Activated CD4-positive, alpha-beta T cell treated with anti-CD3 and anti-CD28 coated beads, Interleukin-2, amount 10 ng/mL, durations not matched to agents 7 days and 5 days (primary cell): ENCODE results near the gene MYO5C. TPM values are rescaled to one million over a fixed set of nuclear protein-coding genes. Genes with fewer than 3 reads are reported as not detected.
A peak's percentile ranks its signal among the peaks of the same experiment; 100 is the strongest.
"Not testable (repeated sequence)": the region's sequence is repeated elsewhere in the genome, so short reads cannot be mapped to it uniquely, and the experiment has no call there.

Experiments used
- CTCF ChIA-PET: fragments of 350-600 bp; sonication (Branson Sonifier 250); formaldehyde crosslinking; loops from one replicate; lab custom pipeline; 2021; ENCODE audit warnings: antibody characterized with exemption; lab: Charles Lee
- POLR2A ChIA-PET: fragments of 350-600 bp; sonication (Branson Sonifier 250); formaldehyde crosslinking; loops from one replicate; lab custom pipeline; 2021; ENCODE audit warnings: antibody characterized with exemption; lab: Charles Lee
- DNase-seq: peaks from one replicate; pipeline ENCODE4 v3.0.0-alpha.2; 2020
- H3K27ac Mint-ChIP-seq: one replicate; pipeline ENCODE4 v1.8.0; 2021; ENCODE audit warnings: mild to moderate bottlenecking, moderate library complexity, mixed read lengths
- H3K27me3 Mint-ChIP-seq: one replicate; pipeline ENCODE4 v1.8.0; 2021; ENCODE audit warnings: mixed read lengths
- H3K36me3 Mint-ChIP-seq: one replicate; pipeline ENCODE4 v1.8.0; 2021; ENCODE audit warnings: low read depth, mixed read lengths
- H3K4me1 Mint-ChIP-seq: one replicate; pipeline ENCODE4 v1.8.0; 2021; ENCODE audit warnings: mixed read lengths
- H3K4me3 Mint-ChIP-seq: one replicate; pipeline ENCODE4 v1.8.0; 2021; ENCODE audit warnings: mild to moderate bottlenecking, moderate library complexity, mixed read lengths
- H3K9me3 Mint-ChIP-seq: one replicate; pipeline ENCODE4 v1.8.0; 2021; ENCODE audit warnings: mixed read lengths
- total RNA-seq, 2 experiments: library from RNA; stranded (reverse); gene quantifications; one replicate each; pipeline ENCODE4 v1.2.3, GENCODE V29; 2021

Gene MYO5C
- total RNA-seq, 2 experiments from 2014 or later: 2.4 to 2.8 TPM

DNA sequence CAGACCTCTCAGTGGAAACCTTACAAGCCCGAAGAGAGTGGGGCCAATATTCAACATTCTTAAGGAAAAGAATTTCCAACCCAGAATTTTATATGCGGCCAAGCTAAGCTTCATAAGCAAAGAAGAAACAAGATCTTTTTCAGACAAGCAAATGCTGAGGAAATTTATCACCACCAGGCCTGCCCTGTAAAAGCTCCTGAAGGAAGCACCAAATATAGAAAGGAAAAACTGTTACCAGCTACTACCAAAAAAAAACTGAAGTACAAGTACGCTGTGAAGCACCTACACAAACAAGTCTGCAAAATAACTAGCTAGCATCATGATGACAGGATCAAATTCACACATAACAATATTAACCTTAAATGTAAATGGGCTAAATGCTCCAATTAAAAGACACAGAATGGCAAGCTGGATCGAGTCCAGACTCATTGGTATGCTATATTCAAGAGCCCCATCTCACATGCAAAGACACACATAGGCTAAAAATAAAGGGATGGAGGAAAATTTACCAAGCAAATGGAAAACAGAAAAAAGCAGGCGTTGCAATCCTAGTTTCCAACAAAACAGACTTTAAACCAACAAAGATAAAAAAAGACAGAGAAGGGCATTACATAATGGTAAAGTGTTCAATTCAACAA, 130.0 kb downstream of the MYO5C start:
- Mint-ChIP-seq H3K36me3 (peaks cover 14% of the 10 kb centered on the region), H3K4me1 (peaks cover 19% of the 10 kb centered on the region)
- H3K27me3 Mint-ChIP-seq, H3K27ac Mint-ChIP-seq, DNase-seq, H3K4me3 Mint-ChIP-seq, H3K9me3 Mint-ChIP-seq, POLR2A ChIA-PET: not testable (repeated sequence)
- CTCF ChIA-PET: interaction anchor here (0.9 to 2.1 kb wide), 2 partner anchors 10 to 48 kb away, joined by 3 to 8 read pairs; no protein-coding TSS in a partner anchor

DNA sequence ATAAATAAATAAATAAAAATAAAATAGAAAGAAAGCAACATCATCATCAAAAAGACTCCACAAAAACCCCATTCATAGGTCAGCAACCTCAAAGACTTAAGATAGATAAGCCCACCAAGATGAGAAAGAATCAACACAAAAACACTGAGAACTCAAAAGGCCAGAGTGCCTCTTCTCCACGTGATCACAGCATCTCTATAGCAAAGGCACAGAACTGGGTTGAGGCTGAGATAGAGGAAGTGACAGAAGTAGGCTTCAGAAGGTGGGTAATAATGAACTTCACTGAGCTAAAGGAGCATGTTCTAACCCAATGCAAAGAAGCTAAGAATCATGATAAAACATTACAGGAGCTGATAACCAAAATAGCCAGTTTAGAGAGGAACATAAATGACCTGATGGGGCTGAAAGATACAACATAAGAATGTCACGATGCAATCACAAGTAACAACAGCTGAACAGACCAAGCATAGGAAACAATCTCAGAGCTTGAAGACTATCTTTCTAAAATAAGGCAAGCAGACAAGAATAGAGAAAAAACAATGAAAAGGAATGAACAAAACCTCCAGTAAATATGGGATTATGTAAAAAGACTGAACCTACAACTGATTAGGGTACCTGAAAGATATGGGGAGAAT, 130.9 kb downstream of the MYO5C start:
- peaks cover 14% of the 10 kb centered on the region for H3K36me3 Mint-ChIP-seq
- H3K27me3 Mint-ChIP-seq: no peaks in the 10 kb centered on the region
- ChIA-PET CTCF (interaction anchor here (1.5 to 2.1 kb wide), 2 partner anchors 12 to 49 kb away, joined by 4 to 8 read pairs; no protein-coding TSS in a partner anchor), POLR2A (no interaction called here)
- no peak overlapping the region for H3K4me3 Mint-ChIP-seq
- H3K4me1 Mint-ChIP-seq: peaks cover 13% of the 10 kb centered on the region
- no peak overlapping the region for H3K27ac Mint-ChIP-seq
- no peak for DNase-seq
- H3K9me3 Mint-ChIP-seq: no peaks in the 10 kb centered on the region

DNA sequence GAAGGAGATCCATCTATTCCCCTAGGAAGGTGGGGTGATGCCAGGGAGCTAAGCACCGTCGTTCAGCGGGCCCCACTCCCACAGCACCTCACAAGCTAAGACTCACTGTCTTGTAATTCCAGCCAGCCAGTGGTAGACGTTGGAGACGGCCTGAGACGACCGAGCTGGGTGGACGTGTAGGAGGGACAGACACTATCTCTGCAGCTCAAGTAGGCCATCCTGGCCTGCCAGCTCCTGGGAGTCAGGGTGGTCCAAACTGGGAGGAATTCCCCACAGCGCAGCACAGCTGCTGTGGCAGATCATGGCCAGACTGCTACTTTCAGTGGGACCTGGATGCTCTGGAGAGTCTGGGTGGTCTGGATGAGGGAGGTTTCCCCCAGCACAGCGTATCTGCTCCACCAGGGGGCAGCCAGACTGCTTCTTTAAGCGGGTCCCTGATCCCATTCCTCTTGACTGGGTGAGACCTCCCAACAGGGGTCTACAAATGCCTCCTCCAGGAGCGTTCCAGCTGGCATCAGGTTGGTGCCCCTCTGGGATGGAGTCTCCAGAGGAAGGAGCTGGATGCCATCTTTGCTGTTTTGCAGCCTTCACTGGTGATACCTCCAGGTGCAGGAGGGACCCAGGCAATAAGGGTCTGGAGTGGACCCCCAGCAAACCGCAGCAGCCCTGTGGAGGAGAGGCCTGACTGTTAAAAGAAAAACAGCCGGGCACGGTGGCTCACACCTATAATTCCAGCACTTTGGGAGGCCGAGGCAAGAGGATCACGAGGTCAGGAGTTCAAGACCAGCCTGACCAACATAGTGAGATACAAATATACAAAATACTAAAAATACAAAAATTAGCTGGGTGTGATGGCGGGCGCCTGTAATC, 132.0 kb downstream of the MYO5C start:
- peak; percentile 16 for DNase-seq
- H3K27ac Mint-ChIP-seq: no peak overlapping the region
- no peak overlapping the region for H3K4me3 Mint-ChIP-seq
- CTCF ChIA-PET: interaction anchor here (0.5 to 1.6 kb wide), 4 partner anchors 11 to 526 kb away, joined by 3 to 5 read pairs (median 4); no protein-coding TSS in a partner anchor
- peaks cover 12% of the 10 kb centered on the region for H3K4me1 Mint-ChIP-seq
- H3K36me3 Mint-ChIP-seq: peaks cover 11% of the 10 kb centered on the region
- no peaks in the 10 kb centered on the region for H3K27me3 Mint-ChIP-seq
- H3K9me3 Mint-ChIP-seq: no peaks in the 10 kb centered on the region
- POLR2A ChIA-PET: interaction anchor here (0.6 kb wide), 1 partner anchor 27 kb away, joined by 9 read pairs; no protein-coding TSS in a partner anchor

DNA sequence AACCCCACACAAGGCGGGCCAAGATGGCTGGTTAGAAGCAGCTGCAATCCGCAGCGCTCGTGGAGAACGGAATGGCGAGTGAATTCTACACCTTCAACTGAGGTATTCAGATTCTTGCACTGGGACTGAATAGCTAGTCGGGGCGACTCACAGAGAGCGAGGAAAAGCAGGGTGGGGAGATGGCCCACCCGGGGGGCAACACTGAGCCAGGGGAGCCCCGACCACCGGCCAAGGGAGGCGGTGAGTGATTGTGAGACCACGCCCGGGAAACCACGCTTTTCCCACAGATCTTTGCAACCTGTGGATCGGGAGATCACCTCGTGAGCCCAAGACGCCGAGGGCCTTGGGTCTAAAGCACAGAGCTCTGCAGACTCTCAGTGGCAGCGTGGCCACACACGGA, 132.7 kb downstream of the MYO5C start:
- POLR2A ChIA-PET: interaction anchor here (0.6 kb wide), 1 partner anchor 28 kb away, joined by 9 read pairs; no protein-coding TSS in a partner anchor
- Mint-ChIP-seq H3K4me1 (peaks cover 12% of the 10 kb centered on the region), H3K36me3 (peaks cover 11% of the 10 kb centered on the region), H3K27ac (no peak overlapping the region), H3K9me3 (no peaks in the 10 kb centered on the region), H3K4me3 (no peak overlapping the region), H3K27me3 (no peaks in the 10 kb centered on the region)
- CTCF ChIA-PET: interaction anchor here (0.9 to 1.6 kb wide), 2 partner anchors 46 to 85 kb away, joined by 3 to 4 read pairs; no protein-coding TSS in a partner anchor
- DNase-seq: no peak

DNA sequence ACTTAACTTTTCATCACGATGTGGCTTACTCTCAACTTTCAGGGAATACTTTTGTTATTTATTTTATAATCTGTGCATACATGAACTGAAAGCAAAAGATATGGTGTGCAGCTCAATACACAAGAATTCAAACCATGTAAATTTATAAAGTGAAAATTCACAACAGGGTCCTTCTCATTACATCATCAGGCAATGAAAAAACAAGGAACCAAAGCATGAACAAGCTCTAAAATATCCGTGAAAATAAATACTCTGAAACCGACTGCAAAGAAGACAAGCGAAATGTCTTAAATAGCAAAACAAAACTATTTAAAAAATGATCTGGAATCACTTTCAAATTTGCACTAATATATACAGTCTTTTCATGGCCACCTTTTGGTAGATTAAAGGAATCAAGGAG, 133.3 kb downstream of the MYO5C start:
- CTCF ChIA-PET: interaction anchor here (1.4 kb wide), 1 partner anchor 66 kb away, joined by 3 read pairs; no protein-coding TSS in a partner anchor
- POLR2A ChIA-PET: no interaction called here

DNA sequence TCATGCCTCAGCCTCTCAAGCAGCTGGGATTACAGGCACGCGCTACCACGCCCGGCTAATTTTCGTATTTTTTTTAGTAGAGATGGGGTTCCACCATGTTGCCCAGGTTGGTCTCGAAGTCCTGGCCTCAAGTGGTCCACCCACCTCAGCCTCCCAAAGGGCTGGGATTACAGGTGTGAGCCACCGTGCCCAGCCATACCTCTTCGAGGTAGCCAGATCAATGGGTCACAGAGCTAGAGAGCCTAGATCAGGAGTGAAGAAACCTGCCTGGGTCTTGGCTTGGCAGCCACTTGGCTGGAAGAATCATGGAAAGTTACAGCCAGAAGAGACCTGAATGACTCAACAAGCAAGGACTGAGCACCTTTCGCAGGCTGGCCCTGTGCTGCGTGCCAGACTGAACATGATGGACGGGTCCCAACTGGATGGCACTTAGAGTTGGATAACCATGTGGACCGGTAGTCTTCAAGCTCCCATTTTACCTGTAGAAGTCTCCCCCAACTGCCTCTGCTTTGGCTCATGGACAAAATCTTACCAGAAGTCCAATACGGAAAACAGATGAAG, 134.1 kb downstream of the MYO5C start:
- POLR2A ChIA-PET: no interaction called here
- Mint-ChIP-seq H3K9me3 (no peaks in the 10 kb centered on the region), H3K36me3 (peaks cover 11% of the 10 kb centered on the region), H3K27ac (no peak overlapping the region), H3K27me3 (no peaks in the 10 kb centered on the region), H3K4me1 (peaks cover 10% of the 10 kb centered on the region), H3K4me3 (no peak overlapping the region)
- CTCF ChIA-PET: interaction anchor here (1.4 to 2.1 kb wide), 3 partner anchors 12 to 66 kb away, joined by 3 to 5 read pairs (median 3); no protein-coding TSS in a partner anchor
- DNase-seq: no peak

More for the DNA sequence above, 133.3 kb downstream of the MYO5C start:
- DNase-seq: no peak
- Mint-ChIP-seq H3K4me1 (peaks cover 12% of the 10 kb centered on the region), H3K9me3 (no peaks in the 10 kb centered on the region), H3K4me3 (no peak overlapping the region), H3K27ac (no peak overlapping the region), H3K27me3 (no peaks in the 10 kb centered on the region), H3K36me3 (peaks cover 11% of the 10 kb centered on the region)

DNA sequence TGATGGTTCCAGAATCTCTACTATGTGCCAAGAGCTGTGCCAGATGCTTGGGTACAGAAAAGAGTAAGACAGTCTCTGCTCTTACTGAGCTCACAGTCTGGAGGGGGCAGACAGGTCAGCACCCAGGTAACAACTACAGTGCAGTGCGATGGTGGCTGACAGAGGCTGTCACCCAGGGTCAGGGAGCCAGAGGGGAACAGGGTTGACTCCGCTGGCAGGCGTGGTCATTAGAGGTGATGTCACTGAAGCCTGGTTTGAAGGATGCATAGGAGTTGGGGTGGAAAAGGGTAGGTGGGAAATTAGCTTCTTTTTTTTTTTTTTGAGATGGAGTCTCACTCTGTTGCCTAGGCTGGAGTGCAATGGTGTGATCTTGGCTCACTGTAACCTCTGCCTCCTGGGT, 136.0 kb downstream of the MYO5C start:
- Mint-ChIP-seq H3K4me1 (peaks cover 5% of the 10 kb centered on the region), H3K27ac (peak overlapping the region; percentile 16), H3K9me3 (no peaks in the 10 kb centered on the region), H3K36me3 (peaks cover 11% of the 10 kb centered on the region), H3K27me3 (no peaks in the 10 kb centered on the region), H3K4me3 (no peak overlapping the region)
- ChIA-PET POLR2A (no interaction called here), CTCF (interaction anchor here (1.2 to 2.1 kb wide), 3 partner anchors 10 to 68 kb away, joined by 3 to 6 read pairs (median 5); no protein-coding TSS in a partner anchor)
- DNase-seq: no peak

DNA sequence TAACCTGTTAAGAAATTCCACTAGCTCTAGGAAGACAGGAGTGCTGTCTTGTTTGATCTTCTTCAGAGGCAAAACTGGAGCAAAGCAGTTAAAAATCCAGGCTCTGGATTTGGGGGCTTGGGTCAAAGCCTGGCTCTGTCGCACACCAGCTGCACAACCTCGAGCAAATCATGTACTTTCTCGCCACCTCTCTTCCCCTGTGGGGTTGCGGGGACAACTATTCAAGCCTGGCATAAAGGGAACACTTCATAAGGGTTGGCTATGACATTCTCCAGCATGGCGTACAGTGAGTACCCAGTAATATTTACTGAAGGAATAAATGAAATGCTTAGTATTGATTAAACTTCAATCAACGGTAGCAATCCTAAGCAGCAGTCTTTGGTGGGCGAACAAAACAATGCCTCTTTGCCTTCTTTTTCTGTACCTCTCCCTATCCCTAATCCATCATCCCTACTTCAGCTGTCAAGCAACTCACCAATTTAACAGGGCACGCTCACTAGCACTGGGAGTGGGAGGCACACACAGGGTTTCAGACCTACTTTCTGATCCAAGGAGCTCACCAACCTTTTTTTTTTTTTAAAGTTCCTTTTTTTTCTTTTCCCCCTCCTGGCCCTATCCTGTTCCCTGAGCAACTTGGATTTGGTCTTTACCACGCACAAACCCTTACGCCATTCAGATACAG, 137.4 kb downstream of the MYO5C start:
- Mint-ChIP-seq H3K4me1 (peaks cover 3% of the 10 kb centered on the region), H3K36me3 (peaks cover 10% of the 10 kb centered on the region), H3K4me3 (no peak overlapping the region), H3K9me3 (no peaks in the 10 kb centered on the region), H3K27me3 (no peaks in the 10 kb centered on the region), H3K27ac (no peak overlapping the region)
- ChIA-PET POLR2A (no interaction called here), CTCF (interaction anchor here (0.9 to 1.9 kb wide), 3 partner anchors 11 to 13 kb away, joined by 3 to 6 read pairs (median 6); no protein-coding TSS in a partner anchor)
- no peak for DNase-seq

DNA sequence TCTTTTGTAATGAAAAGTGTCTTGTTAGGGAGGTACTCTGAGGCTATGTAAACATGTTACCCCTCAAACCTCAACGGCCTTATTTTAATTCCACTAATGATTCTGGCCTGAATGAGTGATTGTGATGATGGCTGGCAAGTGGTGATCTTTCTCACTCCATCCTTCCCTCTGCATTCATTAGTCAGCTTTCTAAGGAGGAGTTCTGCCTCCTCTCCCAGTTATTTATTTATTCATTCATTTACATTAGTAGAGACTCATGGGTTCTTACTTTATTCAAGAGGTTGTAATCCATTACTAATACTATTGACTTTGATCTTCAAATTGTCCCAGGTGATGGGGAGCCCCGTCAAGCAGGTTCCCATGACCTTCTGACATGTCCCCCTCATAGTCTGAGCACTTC, 139.7 kb downstream of the MYO5C start:
- Mint-ChIP-seq H3K4me3 (no peak overlapping the region), H3K27me3 (no peaks in the 10 kb centered on the region), H3K9me3 (no peaks in the 10 kb centered on the region), H3K27ac (no peak overlapping the region), H3K4me1 (peaks cover 3% of the 10 kb centered on the region), H3K36me3 (peaks cover 13% of the 10 kb centered on the region)
- no peak for DNase-seq
- ChIA-PET CTCF (interaction anchor here (1.0 kb wide), 1 partner anchor 52 kb away, joined by 5 read pairs; no protein-coding TSS in a partner anchor), POLR2A (no interaction called here)

DNA sequence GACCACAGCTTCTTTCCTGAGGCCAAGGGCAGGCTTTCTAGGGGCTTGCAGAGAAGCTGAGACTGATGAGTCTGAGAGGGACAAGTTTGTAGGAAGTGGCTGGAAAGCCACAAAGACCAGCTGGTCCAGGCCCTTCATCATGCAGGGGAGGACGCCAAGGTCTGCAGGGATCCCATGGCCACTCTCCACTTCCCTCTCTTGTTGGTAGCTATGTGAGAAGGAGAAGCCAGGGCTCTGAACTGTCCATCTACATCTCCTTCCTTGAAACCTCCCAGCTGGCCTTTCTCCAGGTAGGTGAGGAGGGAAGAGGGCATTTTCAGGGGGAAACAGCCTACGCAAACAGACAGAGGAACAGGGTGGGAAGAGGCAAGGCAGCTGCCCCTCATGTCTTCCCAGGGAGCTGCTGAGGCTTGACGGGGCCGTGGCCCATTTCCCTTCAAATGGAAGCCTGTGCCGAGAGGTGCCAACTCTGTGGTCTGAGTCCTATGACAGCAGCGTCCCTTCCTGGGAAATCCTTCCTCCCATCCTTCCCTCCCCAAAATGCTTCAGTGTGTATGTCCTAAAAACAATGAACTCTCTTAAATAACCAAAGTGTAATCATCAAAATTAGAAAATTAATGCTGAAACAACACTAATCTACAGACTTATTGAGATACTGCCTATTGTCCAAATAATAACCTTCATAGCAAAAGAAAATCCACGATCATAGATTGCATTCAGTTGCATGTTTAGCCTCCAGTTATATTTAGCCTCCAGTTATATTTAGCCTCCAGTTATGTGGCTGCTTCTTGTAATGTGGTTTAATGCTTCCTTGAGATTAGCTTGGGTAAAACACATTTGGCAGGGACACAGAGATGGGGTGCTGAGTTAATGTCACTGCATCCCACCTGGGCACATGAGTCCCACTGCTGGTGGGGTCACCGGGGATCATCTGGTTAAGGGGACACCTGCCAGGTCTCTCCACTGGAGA, 140.4 kb downstream of the MYO5C start:
- H3K9me3 Mint-ChIP-seq: no peaks in the 10 kb centered on the region
- peaks cover 13% of the 10 kb centered on the region for H3K36me3 Mint-ChIP-seq
- no peak overlapping the region for H3K27ac Mint-ChIP-seq
- H3K4me3 Mint-ChIP-seq: no peak overlapping the region
- no peak for DNase-seq
- H3K4me1 Mint-ChIP-seq: peaks cover 3% of the 10 kb centered on the region
- H3K27me3 Mint-ChIP-seq: no peaks in the 10 kb centered on the region
- ChIA-PET POLR2A (no interaction called here), CTCF (no interaction called here)
